Measurements from ENCODE around the gene RNF112. TPM values are rescaled to one million over a fixed set of nuclear protein-coding genes. Genes with fewer than 3 reads are reported as not detected.

The RNF112 gene
- total RNA-seq, 4 donors from 2014 or later = 2.3 to 5.4 (median 4.3) TPM

- WGBS = 100% methylated on average over 6 of the region's 10 CpGs
Measured at GRCh38 chr17:19407601-19408345, 3.3 kb upstream of the RNF112 start.

GRCh38 chr17:19408346-19408710 is 2.7 kb upstream of the RNF112 start:
- H3K36me3 ChIP-seq = no peaks in the 10 kb centered on the region
- no peak overlapping the region for H3K27ac ChIP-seq (replicated peaks in 1 of 4)
- intact Hi-C loops (cut with DNase I) = no loop called here
- TF ChIP-seq CTCF (IDR thresholded peaks at IDR 0.05) (no peak), POLR2A (IDR thresholded peaks at IDR 0.05; ENCODE audit: low read depth) (no peak), POLR2AphosphoS5 (IDR thresholded peaks at IDR 0.05) (no peak), EP300 (IDR thresholded peaks at IDR 0.05) (no peak)
- H3K27me3 ChIP-seq = no peaks in the 10 kb centered on the region
- H3K9me3 ChIP-seq = no peaks in the 10 kb centered on the region
- peaks cover 4 to 18% (median 17%) of the 10 kb centered on the region in 4 donors for H3K4me1 ChIP-seq
- 100% methylated on average over 2 of the region's 2 CpGs for WGBS
- no peak overlapping the region for H3K4me3 ChIP-seq
- DNase-seq (ENCODE audit: extremely low spot score) = no peak

More at GRCh38 chr17:19407601-19408345, 3.3 kb upstream of the RNF112 start:
- Histone ChIP-seq H3K27ac (replicated peaks in 1 of 4) (no peak overlapping the region), H3K4me3 (no peak overlapping the region), H3K9me3 (no peaks in the 10 kb centered on the region), H3K36me3 (no peaks in the 10 kb centered on the region), H3K4me1 (peaks cover 4 to 19% (median 18%) of the 10 kb centered on the region in 4 donors), H3K27me3 (no peaks in the 10 kb centered on the region)
- no peak for TF ChIP-seq POLR2A (IDR thresholded peaks at IDR 0.05; ENCODE audit: low read depth)
- TF ChIP-seq POLR2AphosphoS5 (IDR thresholded peaks at IDR 0.05) = no peak
- TF ChIP-seq EP300 (IDR thresholded peaks at IDR 0.05) = no peak
- TF ChIP-seq CTCF (IDR thresholded peaks at IDR 0.05) = no peak
- intact Hi-C loops (cut with DNase I) = no loop called here
- no peak for DNase-seq (ENCODE audit: extremely low spot score)

- DNase-seq (ENCODE audit: extremely low spot score) = no peak
- intact Hi-C loops (cut with DNase I) = no loop called here
- TF ChIP-seq CTCF (IDR thresholded peaks at IDR 0.05) (no peak), EP300 (IDR thresholded peaks at IDR 0.05) (no peak), POLR2AphosphoS5 (IDR thresholded peaks at IDR 0.05) (no peak), POLR2A (IDR thresholded peaks at IDR 0.05; ENCODE audit: low read depth) (no peak)
Measured at GRCh38 chr17:19409066-19409465, 2.0 kb upstream of the RNF112 start.

GRCh38 chr17:19409509-19409908 is 1.5 kb upstream of the RNF112 start:
- Histone ChIP-seq H3K27me3 (no peaks in the 10 kb centered on the region), H3K4me1 (peaks cover 4 to 18% (median 17%) of the 10 kb centered on the region in 4 donors), H3K9me3 (no peaks in the 10 kb centered on the region), H3K36me3 (no peaks in the 10 kb centered on the region), H3K27ac (replicated peaks in 1 of 4) (no peak overlapping the region), H3K4me3 (no peak overlapping the region)
- 93% methylated on average over 2 of the region's 3 CpGs for WGBS
- intact Hi-C loops (cut with DNase I) = no loop called here
- TF ChIP-seq POLR2A (IDR thresholded peaks at IDR 0.05; ENCODE audit: low read depth) (no peak), CTCF (IDR thresholded peaks at IDR 0.05) (no peak), EP300 (IDR thresholded peaks at IDR 0.05) (no peak), POLR2AphosphoS5 (IDR thresholded peaks at IDR 0.05) (no peak)
- no peak for DNase-seq (ENCODE audit: extremely low spot score)

More at GRCh38 chr17:19409066-19409465, 2.0 kb upstream of the RNF112 start:
- Histone ChIP-seq H3K27ac (replicated peaks in 1 of 4) (no peak overlapping the region), H3K36me3 (no peaks in the 10 kb centered on the region), H3K4me3 (no peak overlapping the region), H3K9me3 (no peaks in the 10 kb centered on the region), H3K27me3 (no peaks in the 10 kb centered on the region), H3K4me1 (peaks cover 4 to 18% (median 17%) of the 10 kb centered on the region in 4 donors)
- WGBS = 96% methylated on average over 3 of the region's 3 CpGs
